HepG2 (cell line): ENCODE data around the gene USP20. TPM values are rescaled to one million over a fixed set of nuclear protein-coding genes. Genes with fewer than 3 reads are reported as not detected.
A peak's percentile ranks its signal among the peaks of the same experiment; 100 is the strongest.

Experiments used
- AKAP8 ChIP-seq: sonication (generic); formaldehyde crosslinking; IDR thresholded peaks from 2 replicates; pipeline ENCODE4 v1.5.1; 2020; ENCODE audit warnings: mild to moderate bottlenecking, missing genetic modification reagents
- BRD4 ChIP-seq: sonication (generic); formaldehyde crosslinking; IDR thresholded peaks from 2 replicates; pipeline ENCODE4 v1.4.0; 2020; ENCODE audit warnings: missing genetic modification reagents
- GLMP ChIP-seq: sonication (generic); formaldehyde crosslinking; IDR thresholded peaks from 2 replicates; pipeline ENCODE4 v1.9.0; 2021; ENCODE audit warnings: missing genetic modification reagents, mild to moderate bottlenecking, borderline replicate concordance
- HBP1 ChIP-seq: IDR thresholded peaks from 2 replicates; pipeline ENCODE4 v1.6.1; 2016; ENCODE audit warnings: low read depth, control low read depth
- HMG20B ChIP-seq: conservative IDR thresholded peaks from 2 replicates; pipeline ENCODE4 v1.6.1; 2016; ENCODE audit warnings: missing genetic modification reagents, missing compliant biosample characterization
- KDM6A ChIP-seq: IDR thresholded peaks from 2 replicates; pipeline ENCODE4 v1.6.1; 2016; ENCODE audit warnings: low read depth
- NR1H2 ChIP-seq: sonication (generic); formaldehyde crosslinking; IDR thresholded peaks from 2 replicates; pipeline ENCODE4 v1.8.1; 2022; ENCODE audit warnings: low read depth, missing genetic modification reagents, borderline replicate concordance
- PRDM4 ChIP-seq: sonication (generic); formaldehyde crosslinking; IDR thresholded peaks from 2 replicates; pipeline ENCODE4 v1.9.0; 2021; ENCODE audit warnings: missing genetic modification reagents, borderline replicate concordance
- RFX5 ChIP-seq: IDR thresholded peaks from 2 replicates; pipeline ENCODE4 v1.6.1; 2011; ENCODE audit warnings: low read depth, low read length, improper control_type of control experiment
- SMARCC2 ChIP-seq: fragments of 450-650 bp; IDR thresholded peaks from 2 replicates; pipeline ENCODE4 v1.6.1; 2017; ENCODE audit warnings: antibody characterized with exemption, mild to moderate bottlenecking
- ZBTB2 ChIP-seq: sonication (generic); formaldehyde crosslinking; IDR thresholded peaks from 2 replicates; pipeline ENCODE4 v1.8.0; 2022; ENCODE audit warnings: low read depth, missing genetic modification reagents
- ZBTB44 ChIP-seq: sonication (generic); formaldehyde crosslinking; IDR thresholded peaks from 2 replicates; pipeline ENCODE4 v1.4.0; 2020; ENCODE audit warnings: missing genetic modification reagents
- ZNF274 ChIP-seq: sonication (generic); formaldehyde crosslinking; IDR thresholded peaks from 2 replicates; pipeline ENCODE4 v1.5.1; 2020; ENCODE audit warnings: mild to moderate bottlenecking, missing genetic modification reagents
- ZNF3 ChIP-seq: IDR thresholded peaks from 2 replicates; pipeline ENCODE4 v1.7.0; 2017; ENCODE audit warnings: inconsistent platforms
- ZNF326 ChIP-seq: sonication (generic); formaldehyde crosslinking; IDR thresholded peaks from 2 replicates; pipeline ENCODE4 v1.4.0; 2020; ENCODE audit warnings: missing genetic modification reagents, borderline replicate concordance
- ZNF34 ChIP-seq: sonication (generic); formaldehyde crosslinking; IDR thresholded peaks from 2 replicates; pipeline ENCODE4 v1.4.0; 2020; ENCODE audit warnings: mild to moderate bottlenecking, missing genetic modification reagents, borderline replicate concordance
- ZNF512B ChIP-seq: sonication (generic); formaldehyde crosslinking; IDR thresholded peaks from 2 replicates; pipeline ENCODE4 v1.5.1; 2020; ENCODE audit warnings: missing genetic modification reagents, mild to moderate bottlenecking, borderline replicate concordance
- ZNF879 ChIP-seq: sonication (generic); formaldehyde crosslinking; IDR thresholded peaks from 2 replicates; pipeline ENCODE4 v1.8.1; 2023; ENCODE audit warnings: missing genetic modification reagents
- polyA plus RNA-seq, 8 experiments: library from polyadenylated mRNA; depleted of rRNA in 3 of 8; stranded (reverse) in 7 of 8; unstranded in 1 of 8; fragments of >200 nt; fragmentation: Illumina TruSeq in 4 of 8; extraction: Trizol in 4 of 8; gene quantifications; 2 replicates each; pipeline versions ENCODE4 v1.2.1 to v1.2.3, GENCODE V29; 2011 to 2016; ENCODE audit warnings: low read depth in 4 of 8, missing spikeins in 1 of 8, mixed read lengths in 1 of 8; ENCODE audit not compliant: insufficient read depth in 1 of 8
- total RNA-seq, 5 experiments: library from RNA; depleted of rRNA; stranded (reverse); fragments of >200 nt; fragmentation: Illumina TruSeq; extraction: Trizol; gene quantifications; 2 replicates each; pipeline ENCODE4 v1.2.3, GENCODE V29; 2016; ENCODE audit warnings: low read depth in 1 of 5

USP20 gene
- total and polyA plus RNA-seq, 2 of the 13 experiments (the other 11 are each of a cell fraction or from before 2014, with no cell fraction given), result 4.4 to 5.9 TPM

- no peak; the same call in 1 of the 2 replicates for TF ChIP-seq ZNF274 (CRISPR knock-in tag)
- TF ChIP-seq AKAP8 (CRISPR knock-in tag), result no peak
- TF ChIP-seq GLMP (CRISPR knock-in tag), result no peak
- no peak for TF ChIP-seq SMARCC2
- no peak for TF ChIP-seq PRDM4
- TF ChIP-seq HMG20B, result no peak
- TF ChIP-seq RFX5, result no peak
- TF ChIP-seq ZNF512B (CRISPR knock-in tag), result no peak
- TF ChIP-seq ZBTB2, result no peak
- no peak for TF ChIP-seq ZNF34 (CRISPR knock-in tag)
- TF ChIP-seq ZNF879 (CRISPR knock-in tag), result no peak
- no peak for TF ChIP-seq ZNF326
- TF ChIP-seq HBP1 (CRISPR knock-in tag), result peak; percentile 66; the same call in 1 of the 2 replicates
- no peak for TF ChIP-seq NR1H2 (CRISPR knock-in tag)
- TF ChIP-seq ZBTB44 (CRISPR knock-in tag), result no peak
- no peak for TF ChIP-seq ZNF3 (CRISPR knock-in tag)
- no peak for TF ChIP-seq BRD4
- TF ChIP-seq KDM6A (CRISPR knock-in tag), result no peak
Observed at GRCh38 chr9:129802833-129803675, 32.2 kb upstream of the USP20 start, which contains the start of gene TOR1B (continued).
